Measurements from ENCODE around the gene ARMC9.
"Not testable (repeated sequence)": the region's sequence is repeated elsewhere in the genome, so short reads cannot be mapped to it uniquely, and the experiment has no call there.

The ARMC9 gene

DNA sequence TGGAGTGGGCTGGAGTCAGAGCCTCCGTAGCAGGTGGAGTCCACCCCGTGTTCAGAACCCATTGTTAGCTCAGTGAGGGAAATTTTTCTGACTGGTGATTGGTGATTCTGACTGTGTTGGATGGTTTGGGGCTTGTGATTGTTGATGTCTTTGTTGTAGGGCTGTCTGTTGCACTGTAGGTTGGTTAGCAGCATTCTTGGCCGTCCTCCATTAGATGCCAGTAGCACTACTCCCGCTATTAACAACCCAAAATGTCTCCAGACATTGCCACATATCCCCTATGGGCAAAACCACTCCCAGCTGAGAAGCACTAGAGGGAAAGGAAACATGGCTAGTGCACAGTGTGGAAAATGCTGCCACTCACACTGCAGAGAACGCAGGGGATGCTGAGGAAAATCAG lies 51.7 kb downstream of the ARMC9 start:
- H3K4me3 ChIP-seq (ENCODE audit: control insufficient read depth, low read depth, low read length), result no peak overlapping the region
- DNase-seq (ENCODE audit: low read depth), result no peak
- TF ChIP-seq, protein P1, sequence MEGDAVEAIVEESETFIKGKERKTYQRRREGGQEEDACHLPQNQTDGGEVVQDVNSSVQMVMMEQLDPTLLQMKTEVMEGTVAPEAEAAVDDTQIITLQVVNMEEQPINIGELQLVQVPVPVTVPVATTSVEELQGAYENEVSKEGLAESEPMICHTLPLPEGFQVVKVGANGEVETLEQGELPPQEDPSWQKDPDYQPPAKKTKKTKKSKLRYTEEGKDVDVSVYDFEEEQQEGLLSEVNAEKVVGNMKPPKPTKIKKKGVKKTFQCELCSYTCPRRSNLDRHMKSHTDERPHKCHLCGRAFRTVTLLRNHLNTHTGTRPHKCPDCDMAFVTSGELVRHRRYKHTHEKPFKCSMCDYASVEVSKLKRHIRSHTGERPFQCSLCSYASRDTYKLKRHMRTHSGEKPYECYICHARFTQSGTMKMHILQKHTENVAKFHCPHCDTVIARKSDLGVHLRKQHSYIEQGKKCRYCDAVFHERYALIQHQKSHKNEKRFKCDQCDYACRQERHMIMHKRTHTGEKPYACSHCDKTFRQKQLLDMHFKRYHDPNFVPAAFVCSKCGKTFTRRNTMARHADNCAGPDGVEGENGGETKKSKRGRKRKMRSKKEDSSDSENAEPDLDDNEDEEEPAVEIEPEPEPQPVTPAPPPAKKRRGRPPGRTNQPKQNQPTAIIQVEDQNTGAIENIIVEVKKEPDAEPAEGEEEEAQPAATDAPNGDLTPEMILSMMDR (conservative IDR thresholded peaks at IDR 0.05; ENCODE audit: control insufficient read depth, insufficient read depth, low read depth, low read length), result no peak

DNA sequence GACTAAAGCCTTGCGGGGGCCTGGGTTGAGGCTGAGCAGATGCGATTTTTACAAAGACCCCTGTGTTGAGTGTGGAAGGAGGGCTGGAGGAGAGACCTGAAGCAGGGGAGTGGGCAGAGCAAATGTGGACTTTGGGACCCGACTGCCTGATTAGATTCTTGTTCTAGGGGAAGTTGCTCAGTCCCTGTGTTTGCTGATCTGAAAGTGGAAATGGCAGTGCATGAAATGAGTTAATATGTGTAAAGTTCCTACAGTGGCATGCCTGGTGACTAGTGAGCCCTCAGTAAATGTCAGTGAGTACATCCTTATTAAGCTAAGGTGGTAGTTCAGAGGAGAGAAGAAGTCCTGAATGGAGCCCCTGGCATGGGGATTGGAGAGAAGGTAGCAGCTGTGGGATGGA lies 52.3 kb downstream of the ARMC9 start:
- no peak overlapping the region for H3K4me3 ChIP-seq (ENCODE audit: control insufficient read depth, low read depth, low read length)
- DNase-seq (ENCODE audit: low read depth), result no peak
- TF ChIP-seq, protein P1 (conservative IDR thresholded peaks at IDR 0.05; ENCODE audit: control insufficient read depth, insufficient read depth, low read depth, low read length), result no peak

DNA sequence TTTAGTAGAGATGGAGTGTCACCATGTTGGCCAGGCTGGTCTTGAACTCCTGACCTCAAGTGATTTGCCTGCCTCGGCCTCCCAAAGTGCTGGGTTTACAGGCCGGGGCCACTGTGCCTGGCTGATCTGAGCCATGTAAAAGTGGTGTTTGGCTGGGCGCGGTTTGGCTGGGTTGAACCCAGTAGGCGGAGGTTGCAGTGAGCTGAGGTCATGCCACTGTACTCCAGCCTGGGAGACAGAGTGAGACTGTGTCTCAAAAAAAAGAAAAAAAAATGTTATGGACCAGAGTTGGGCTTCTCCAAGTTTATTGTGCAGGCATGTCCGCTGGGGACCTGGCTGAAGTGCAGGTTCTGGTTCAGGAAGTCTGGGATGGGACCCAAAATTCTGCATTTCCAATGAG lies 54.9 kb downstream of the ARMC9 start:
- H3K4me3 ChIP-seq (ENCODE audit: control insufficient read depth, low read depth, low read length); DNase-seq (ENCODE audit: low read depth): not testable (repeated sequence)

DNA sequence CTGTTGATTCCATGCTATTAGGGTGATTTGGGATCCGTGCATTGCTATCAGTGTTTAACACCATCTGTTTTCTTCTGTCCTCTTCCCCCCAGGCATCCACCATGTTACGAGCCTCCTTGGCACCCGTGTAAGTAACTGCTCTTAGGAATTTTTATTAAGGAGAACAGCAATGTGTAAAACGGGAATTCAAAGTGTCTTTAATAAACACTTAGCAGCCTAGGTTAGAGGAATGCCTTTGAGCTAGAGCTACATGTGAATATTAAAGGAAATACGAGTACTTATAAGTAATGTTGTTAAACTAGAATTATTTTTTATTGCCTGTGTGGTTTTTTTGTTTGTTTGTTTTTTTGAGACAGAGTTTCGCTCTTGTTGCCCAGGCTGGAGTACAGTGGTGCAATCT lies 58.1 kb downstream of the ARMC9 start:
- no peak overlapping the region for H3K4me3 ChIP-seq (ENCODE audit: control insufficient read depth, low read depth, low read length)
- DNase-seq (ENCODE audit: low read depth), result no peak
- TF ChIP-seq, protein P1 (conservative IDR thresholded peaks at IDR 0.05; ENCODE audit: control insufficient read depth, insufficient read depth, low read depth, low read length), result no peak

DNA sequence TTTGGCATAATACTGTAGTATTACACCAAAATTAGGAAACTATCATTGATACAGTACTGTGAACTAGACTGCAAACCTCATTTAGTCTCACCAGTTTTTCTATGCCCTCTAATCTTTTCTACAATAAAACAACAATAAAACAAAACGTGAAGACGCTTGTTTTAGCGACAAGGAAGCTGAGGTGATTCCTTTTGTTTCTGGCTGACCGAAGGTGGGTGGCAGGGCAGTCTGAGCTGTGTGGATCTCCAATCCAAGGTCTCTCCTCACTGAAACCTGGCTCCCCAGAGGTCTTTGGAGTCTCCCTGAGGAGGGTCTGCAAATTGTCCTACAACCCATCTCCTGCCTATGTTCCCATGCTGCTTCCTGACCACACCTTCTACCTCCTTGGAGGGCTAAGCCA lies 59.3 kb downstream of the ARMC9 start:
- TF ChIP-seq, protein P1 (conservative IDR thresholded peaks at IDR 0.05; ENCODE audit: control insufficient read depth, insufficient read depth, low read depth, low read length), result no peak

DNA sequence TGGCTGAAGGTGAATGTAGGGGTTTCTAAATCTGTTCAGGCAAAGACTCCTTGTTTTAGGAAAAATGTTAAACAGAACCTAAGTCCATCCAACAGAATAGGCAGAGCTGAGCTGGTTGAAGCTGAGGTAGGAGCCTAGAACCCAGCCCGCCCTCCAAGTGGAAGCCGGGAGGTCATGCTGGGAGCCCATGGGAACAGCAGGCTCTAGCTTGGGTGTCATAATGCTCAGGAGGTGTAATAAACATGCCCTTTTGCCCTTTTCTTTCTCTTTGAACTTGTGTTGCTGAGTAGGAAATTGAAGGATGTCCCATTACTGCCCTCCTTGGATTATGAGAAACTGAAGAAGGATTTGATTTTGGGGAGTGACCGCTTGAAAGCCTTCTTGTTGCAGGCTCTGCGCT lies 60.3 kb downstream of the ARMC9 start:
- TF ChIP-seq, protein P1 (conservative IDR thresholded peaks at IDR 0.05; ENCODE audit: control insufficient read depth, insufficient read depth, low read depth, low read length), result no peak
- no peak overlapping the region for H3K4me3 ChIP-seq (ENCODE audit: control insufficient read depth, low read depth, low read length)
- DNase-seq (ENCODE audit: low read depth), result no peak

More for the DNA sequence above, 59.3 kb downstream of the ARMC9 start:
- no peak for DNase-seq (ENCODE audit: low read depth)
- H3K4me3 ChIP-seq (ENCODE audit: control insufficient read depth, low read depth, low read length), result no peak overlapping the region

DNA sequence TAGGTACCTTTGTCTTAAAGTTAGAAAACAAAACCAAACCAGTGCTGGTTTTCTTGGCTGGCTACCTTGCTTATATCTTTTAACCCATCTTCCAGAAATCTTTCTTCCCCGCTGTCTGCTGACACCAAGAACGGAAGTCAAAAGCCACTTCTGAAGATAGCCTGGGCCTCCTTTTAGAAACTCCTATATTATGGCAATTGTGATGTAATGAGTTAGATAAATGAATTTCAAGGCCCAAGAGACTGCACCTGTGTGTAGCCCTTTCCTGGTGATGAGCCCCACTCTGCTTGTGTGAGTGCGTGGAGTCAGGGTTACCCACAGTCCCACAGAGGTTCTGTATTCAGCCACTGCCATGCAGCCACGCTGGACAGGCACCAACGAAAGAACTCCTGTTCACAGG lies 60.7 kb downstream of the ARMC9 start:
- H3K4me3 ChIP-seq (ENCODE audit: control insufficient read depth, low read depth, low read length), result no peak overlapping the region
- DNase-seq (ENCODE audit: low read depth), result no peak
- TF ChIP-seq, protein P1 (conservative IDR thresholded peaks at IDR 0.05; ENCODE audit: control insufficient read depth, insufficient read depth, low read depth, low read length), result no peak
